Stomach (tissue), 9 donors: ENCODE measurements around the gene RARRES2. TPM values are rescaled to one million over a fixed set of nuclear protein-coding genes. Genes with fewer than 3 reads are reported as not detected.
A peak's percentile ranks its signal among the peaks of the same experiment; 100 is the strongest.

Experiments
- DNase-seq, 2 donors: peaks; one replicate each; pipeline versions ENCODE4 v3.0.0 to v3.0.0-alpha.2; 2013 to 2019
- H3K27ac ChIP-seq, 5 donors: fragments of 200-600 bp in 4 of 5; sonication (generic) in 4 of 5; one replicate each; pipeline ENCODE4 v1.5.1; 2013 to 2019; ENCODE audit warnings: mild to moderate bottlenecking in 1 of 5, moderate library complexity in 1 of 5
- H3K27me3 ChIP-seq, 3 donors: fragments of 200-600 bp; sonication (generic); one replicate each; pipeline ENCODE4 v1.5.1; 2017 to 2019; ENCODE audit warnings: mixed run types in 1 of 3
- H3K36me3 ChIP-seq, 4 donors: fragments of 200-600 bp; sonication (generic); 1 replicate in 3 of 4; 2 replicates in 1 of 4; pipeline ENCODE4 v1.5.1; 2016 to 2019
- H3K4me1 ChIP-seq, 4 donors: fragments of 200-600 bp; sonication (generic); one replicate each; pipeline ENCODE4 v1.5.1; 2016 to 2019
- H3K4me3 ChIP-seq, 4 donors: fragments of 200-600 bp; sonication (generic) in 3 of 4; one replicate each; pipeline ENCODE4 v1.5.1; 2016 to 2019; ENCODE audit warnings: mild to moderate bottlenecking in 1 of 4
- H3K9me3 ChIP-seq, 4 donors: fragments of 200-600 bp; sonication (generic); one replicate each; pipeline ENCODE4 v1.5.1; 2016 to 2019
- EP300 ChIP-seq: sonication (generic); formaldehyde crosslinking; IDR thresholded peaks from one replicate; pipeline ENCODE4 v1.6.1; 2017; ENCODE audit warnings: antibody characterized with exemption
- POLR2A ChIP-seq, 4 donors: fragments of 450-650 bp; IDR thresholded peaks; one replicate each; pipeline ENCODE4 v1.6.1; 2016; ENCODE audit warnings: antibody characterized with exemption in 4 of 4, control low read depth in 2 of 4, mild to moderate bottlenecking in 1 of 4, moderate library complexity in 1 of 4
- POLR2AphosphoS5 ChIP-seq, 3 donors: sonication (generic); formaldehyde crosslinking; IDR thresholded peaks; one replicate each; pipeline ENCODE4 v1.6.1; 2016; ENCODE audit warnings: antibody characterized with exemption in 3 of 3
- WGBS, 5 donors: extraction: QIAGEN DNeasy Blood & Tissue Kit in 3 of 5; methylation state at CpG; one replicate each; pipeline versions ENCODE4 v1.1.5 to v1.1.7; 2013 to 2018; 5-methylcytosine and 5-hydroxymethylcytosine counted together
- intact Hi-C: fragments of 100-400 bp; cut with DNase I; formaldehyde crosslinking; loops from one replicate; pipeline ENCODE4 v1.15.1; 2023; ENCODE audit warnings: low total_unique reads
- polyA plus RNA-seq, 3 donors: library from polyadenylated mRNA; stranded (reverse); fragments of 200-250 nt; gene quantifications; one replicate each; pipeline ENCODE4 v1.2.3, GENCODE V29; 2013
- total RNA-seq, 5 donors: library from RNA; depleted of rRNA; stranded (reverse); fragments of >200 nt; gene quantifications; one replicate each; pipeline versions ENCODE4 v1.1.0 to v1.2.3, GENCODE V29; 2014 to 2016
- TF ChIP-seq, protein P1 (sequence below), 7 experiments: fragments of 450-650 bp in 4 of 7; fragments of 200-600 bp in 3 of 7; sonication (generic) in 3 of 7; IDR thresholded peaks; one replicate each; pipeline ENCODE4 v1.5.1; 2016 to 2019; ENCODE audit warnings: antibody characterized with exemption in 7 of 7, control low read depth in 2 of 7, mild to moderate bottlenecking in 1 of 7
- donor health status: healthy with polysubstance abuse.
- donor health status: Bipolar disorder and iron deficiency.
- donor health status: healthy.

RARRES2 gene
- total and polyA plus RNA-seq, 8 donors = 33.5 to 244 (median 126) TPM

DNA sequence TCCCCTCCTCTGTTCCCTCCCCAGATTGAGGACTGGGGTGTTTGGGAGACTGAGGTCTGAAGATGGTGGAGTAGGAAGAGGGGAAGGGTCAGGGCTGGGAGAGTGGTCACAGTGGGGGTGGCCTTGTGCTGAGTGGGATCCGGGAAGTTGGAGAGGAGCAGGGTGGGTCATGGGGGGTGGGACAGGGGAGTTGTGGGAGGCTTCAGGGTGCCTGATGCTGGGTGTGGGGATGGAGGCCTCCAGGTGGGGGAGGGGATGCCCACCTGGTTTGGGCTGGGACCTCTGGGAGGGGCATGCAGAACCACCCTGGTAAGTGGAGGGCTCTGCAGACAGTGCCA is 40.3 kb upstream of the RARRES2 start:
- intact Hi-C loops = no loop called here
- peaks cover 13 to 77% (median 60%) of the 10 kb centered on the region in 4 donors for H3K4me1 ChIP-seq
- TF ChIP-seq POLR2A (IDR thresholded peaks at IDR 0.05) (no peak), EP300 (no peak), POLR2AphosphoS5 (IDR thresholded peaks at IDR 0.05) (no peak)
- TF ChIP-seq, protein P1, sequence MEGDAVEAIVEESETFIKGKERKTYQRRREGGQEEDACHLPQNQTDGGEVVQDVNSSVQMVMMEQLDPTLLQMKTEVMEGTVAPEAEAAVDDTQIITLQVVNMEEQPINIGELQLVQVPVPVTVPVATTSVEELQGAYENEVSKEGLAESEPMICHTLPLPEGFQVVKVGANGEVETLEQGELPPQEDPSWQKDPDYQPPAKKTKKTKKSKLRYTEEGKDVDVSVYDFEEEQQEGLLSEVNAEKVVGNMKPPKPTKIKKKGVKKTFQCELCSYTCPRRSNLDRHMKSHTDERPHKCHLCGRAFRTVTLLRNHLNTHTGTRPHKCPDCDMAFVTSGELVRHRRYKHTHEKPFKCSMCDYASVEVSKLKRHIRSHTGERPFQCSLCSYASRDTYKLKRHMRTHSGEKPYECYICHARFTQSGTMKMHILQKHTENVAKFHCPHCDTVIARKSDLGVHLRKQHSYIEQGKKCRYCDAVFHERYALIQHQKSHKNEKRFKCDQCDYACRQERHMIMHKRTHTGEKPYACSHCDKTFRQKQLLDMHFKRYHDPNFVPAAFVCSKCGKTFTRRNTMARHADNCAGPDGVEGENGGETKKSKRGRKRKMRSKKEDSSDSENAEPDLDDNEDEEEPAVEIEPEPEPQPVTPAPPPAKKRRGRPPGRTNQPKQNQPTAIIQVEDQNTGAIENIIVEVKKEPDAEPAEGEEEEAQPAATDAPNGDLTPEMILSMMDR (IDR thresholded peaks at IDR 0.05) = no peak
- no peaks in the 10 kb centered on the region for H3K27me3 ChIP-seq
- no peak for DNase-seq
- WGBS, 5 donors = 82 to 100% (median 100%) methylated on average over 1 of the region's 1 CpG
- peaks cover 0 to 6% (median 0%) of the 10 kb centered on the region in 4 donors for H3K36me3 ChIP-seq
- no peak overlapping the region for H3K4me3 ChIP-seq
- H3K9me3 ChIP-seq = no peaks in the 10 kb centered on the region
- peak overlapping the region in 1 of 5 donors; percentile 24 for H3K27ac ChIP-seq

DNA sequence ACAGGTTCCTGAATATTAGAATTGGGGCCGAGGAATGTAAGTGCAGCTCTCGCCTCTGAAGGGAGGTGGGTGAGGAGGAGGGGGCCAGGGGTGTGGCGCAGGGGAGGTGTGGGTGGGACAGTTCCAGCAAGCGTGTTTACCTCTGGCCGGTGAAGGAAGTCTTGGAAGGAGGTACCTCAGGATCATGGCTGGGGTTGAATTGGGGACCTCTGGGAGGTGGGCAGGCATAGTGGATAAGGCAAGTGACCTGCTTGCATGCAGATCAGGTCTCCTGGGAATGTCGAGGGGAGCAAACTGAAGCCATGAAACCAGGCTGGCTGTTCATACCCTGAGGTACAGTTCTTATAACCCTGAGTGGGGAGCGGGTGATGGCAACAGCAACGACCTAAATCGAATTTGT is 39.7 kb upstream of the RARRES2 start:
- no peak for DNase-seq
- 61 to 86% (median 66%) methylated on average over 9 of the region's 9 CpGs for WGBS, 5 donors
- H3K9me3 ChIP-seq = no peaks in the 10 kb centered on the region
- intact Hi-C loops = no loop called here
- peaks cover 13 to 83% (median 62%) of the 10 kb centered on the region in 4 donors for H3K4me1 ChIP-seq
- H3K36me3 ChIP-seq = peaks cover 0 to 6% (median 0%) of the 10 kb centered on the region in 4 donors
- H3K27me3 ChIP-seq = no peaks in the 10 kb centered on the region
- TF ChIP-seq EP300 = no peak
- TF ChIP-seq, protein P1 (IDR thresholded peaks at IDR 0.05) = no peak
- TF ChIP-seq POLR2AphosphoS5 (IDR thresholded peaks at IDR 0.05) = no peak
- no peak for TF ChIP-seq POLR2A (IDR thresholded peaks at IDR 0.05)
- no peak overlapping the region for H3K27ac ChIP-seq
- H3K4me3 ChIP-seq = no peak overlapping the region

DNA sequence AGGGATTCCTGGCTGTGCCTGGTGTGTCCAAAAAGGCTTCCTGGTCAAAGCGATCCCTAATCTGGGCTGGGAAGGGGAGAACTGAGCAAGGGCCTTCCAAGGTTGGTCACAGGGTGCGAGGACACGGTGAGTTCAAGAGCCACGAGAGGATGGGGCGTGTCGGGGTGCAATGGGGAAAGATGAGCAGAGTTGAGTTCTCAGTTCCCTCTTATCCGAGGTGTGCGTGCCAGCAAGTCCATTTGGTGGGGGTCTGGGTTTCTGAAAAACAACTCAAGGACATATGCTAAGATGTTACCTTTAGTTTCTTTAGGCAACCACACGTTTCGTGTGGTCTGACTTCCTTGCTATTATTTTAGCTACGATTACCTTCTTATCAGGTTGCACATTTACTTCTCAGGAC is 39.0 kb upstream of the RARRES2 start:
- TF ChIP-seq POLR2AphosphoS5 (IDR thresholded peaks at IDR 0.05) (no peak), POLR2A (IDR thresholded peaks at IDR 0.05) (no peak), EP300 (no peak)
- TF ChIP-seq, protein P1 (IDR thresholded peaks at IDR 0.05) = no peak
- H3K4me1 ChIP-seq = peaks cover 13 to 88% (median 65%) of the 10 kb centered on the region in 4 donors

DNA sequence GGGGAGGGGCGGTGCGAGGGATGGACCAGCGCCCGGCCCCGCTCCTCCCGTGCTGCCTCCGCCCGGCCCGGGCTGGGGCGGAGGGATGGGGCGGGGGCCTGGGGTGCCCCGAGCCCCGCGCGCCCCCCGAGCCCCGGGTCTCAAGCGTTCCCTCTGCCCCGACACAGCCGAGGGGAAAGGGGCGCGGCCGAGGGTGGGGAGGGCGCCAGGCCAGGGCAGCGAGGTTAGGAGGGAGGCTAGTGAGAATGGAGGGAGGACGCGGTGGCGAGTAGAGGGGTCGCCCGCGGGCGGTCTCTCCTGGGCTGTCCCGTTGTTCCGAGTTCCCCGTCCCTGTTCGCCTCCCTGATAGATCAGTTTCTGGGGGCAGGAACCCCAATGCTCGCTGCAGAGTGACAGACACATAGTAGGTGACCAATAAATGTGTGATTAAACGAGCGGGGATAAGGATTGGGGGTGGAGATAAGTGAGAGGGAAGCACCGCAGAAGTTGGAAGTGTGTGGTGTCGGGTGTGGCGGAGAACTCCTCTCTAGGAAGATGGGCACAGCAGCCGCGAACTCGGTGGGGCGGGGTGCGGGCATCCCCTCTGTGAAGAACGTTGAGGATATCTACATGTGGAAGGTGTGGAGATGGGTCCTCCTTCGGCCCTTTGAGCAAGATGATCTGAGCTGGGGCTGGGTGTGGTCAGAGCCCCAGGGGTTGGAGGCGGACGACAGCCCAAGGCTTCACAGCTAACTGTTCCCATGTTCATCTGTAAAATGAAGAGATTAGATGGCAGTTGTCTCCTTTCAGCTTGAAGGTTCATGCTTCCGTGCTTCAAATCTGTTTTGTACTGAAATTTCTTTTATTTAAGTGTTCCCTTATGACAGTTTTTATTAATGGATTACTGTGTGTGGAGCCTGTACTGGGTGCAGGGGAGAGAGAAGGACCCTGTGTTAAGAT is 38.3 kb upstream of the RARRES2 start:
- Histone ChIP-seq H3K27ac (peak overlapping the region; percentile 87 to 96 (median 91)), H3K36me3 (peaks cover 0 to 8% (median 2%) of the 10 kb centered on the region in 4 donors), H3K4me3 (peak overlapping the region; percentile 70 to 97 (median 93)), H3K27me3 (no peaks in the 10 kb centered on the region), H3K4me1 (peaks cover 13 to 86% (median 64%) of the 10 kb centered on the region in 4 donors), H3K9me3 (no peaks in the 10 kb centered on the region)
- TF ChIP-seq EP300 (no peak), POLR2A (IDR thresholded peaks at IDR 0.05) (no peak), POLR2AphosphoS5 (IDR thresholded peaks at IDR 0.05) (no peak)
- TF ChIP-seq, protein P1 (IDR thresholded peaks at IDR 0.05) = no peak
- WGBS, 5 donors = 1 to 3% (median 2%) methylated on average over 40 to 52 of the region's 52 CpGs
- no peak for DNase-seq
- intact Hi-C loops = no loop called here

More for the DNA sequence above, 39.0 kb upstream of the RARRES2 start:
- no peak for DNase-seq
- intact Hi-C loops = no loop called here
- no peaks in the 10 kb centered on the region for H3K9me3 ChIP-seq
- WGBS, 5 donors = 49 to 66% (median 56%) methylated on average over 11 of the region's 11 CpGs
- peak overlapping the region in 1 of 4 donors; percentile 97 for H3K4me3 ChIP-seq
- H3K27me3 ChIP-seq = no peaks in the 10 kb centered on the region
- peak overlapping the region in 2 of 5 donors; percentile 91 to 92 for H3K27ac ChIP-seq
- H3K36me3 ChIP-seq = peaks cover 0 to 4% (median under 1%) of the 10 kb centered on the region in 4 donors
